Dendritic cell treated with granulocyte-macrophage colony-stimulating factor and Interleukin-4, amounts not matched to agents 40 ng/mL and 50 ng/mL, for 4 days (primary cell): Measurements from ENCODE around the gene PPARG.

Experiments used
- H3K27ac Mint-ChIP-seq: one replicate; pipeline ENCODE4 v1.8.0; 2022; ENCODE audit warnings: mild to moderate bottlenecking, mixed read lengths
- H3K27me3 Mint-ChIP-seq: one replicate; pipeline ENCODE4 v1.8.0; 2022; ENCODE audit warnings: mild to moderate bottlenecking, mixed read lengths
- H3K36me3 Mint-ChIP-seq: one replicate; pipeline ENCODE4 v1.8.0; 2022; ENCODE audit warnings: low read depth, mixed read lengths
- H3K4me1 Mint-ChIP-seq: one replicate; pipeline ENCODE4 v1.8.0; 2022; ENCODE audit warnings: low read depth, mixed read lengths
- H3K4me3 Mint-ChIP-seq: one replicate; pipeline ENCODE4 v1.8.0; 2022; ENCODE audit warnings: mild to moderate bottlenecking, moderate library complexity, mixed read lengths
- H3K9me3 Mint-ChIP-seq: one replicate; pipeline ENCODE4 v1.8.0; 2022; ENCODE audit warnings: mixed read lengths
- intact Hi-C: fragments of 100-400 bp; cut with micrococcal nuclease; formaldehyde crosslinking; loops from one replicate; pipeline ENCODE4 v1.15.0; 2022

The PPARG gene

DNA sequence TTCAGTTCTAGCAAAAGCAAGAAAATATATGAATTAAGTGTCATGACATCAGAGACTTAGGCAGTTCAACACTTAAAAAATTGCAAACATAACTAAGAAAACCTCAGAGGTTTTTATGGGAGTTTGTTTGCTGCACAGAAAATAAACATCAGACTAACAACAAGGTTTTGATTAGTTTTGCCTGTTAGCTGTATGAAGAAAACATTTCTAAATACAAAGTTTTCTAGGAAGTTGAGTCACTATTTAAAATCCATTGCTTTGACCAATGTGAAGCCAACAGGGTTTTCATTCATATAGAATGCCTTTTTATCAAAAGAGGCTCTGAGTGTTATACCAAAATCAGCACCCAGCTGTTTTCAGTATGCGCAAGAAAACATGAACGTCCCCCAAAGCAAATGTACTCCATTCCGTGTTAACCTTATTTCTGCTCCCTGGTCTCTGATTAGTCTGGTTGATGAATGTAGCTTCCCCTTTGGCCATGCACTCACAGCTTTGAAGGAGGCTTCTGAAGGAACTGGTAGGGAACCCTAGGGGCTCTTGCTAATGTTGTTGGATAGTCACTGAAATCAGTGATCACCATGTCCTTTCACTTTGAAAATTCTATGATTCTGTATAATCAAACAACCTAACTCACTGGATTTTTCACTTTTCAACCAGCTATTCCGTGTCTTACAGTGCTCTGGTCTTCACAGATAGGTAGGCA, 105.8 kb downstream of the PPARG start:
- intact Hi-C loops: no loop called here
- Mint-ChIP-seq H3K36me3 (peaks cover 16% of the 10 kb centered on the region), H3K9me3 (no peaks in the 10 kb centered on the region), H3K4me1 (peaks cover 33% of the 10 kb centered on the region), H3K27ac (no peak overlapping the region), H3K4me3 (no peak overlapping the region), H3K27me3 (no peaks in the 10 kb centered on the region)

GRCh38 chr3:12395349-12396012, 106.6 kb downstream of the PPARG start:
- intact Hi-C loops: no loop called here
- Mint-ChIP-seq H3K4me3 (no peak overlapping the region), H3K27ac (no peak overlapping the region), H3K36me3 (peaks cover 15% of the 10 kb centered on the region), H3K27me3 (no peaks in the 10 kb centered on the region), H3K4me1 (peaks cover 36% of the 10 kb centered on the region), H3K9me3 (no peaks in the 10 kb centered on the region)

- H3K27ac Mint-ChIP-seq: no peak overlapping the region
- H3K36me3 Mint-ChIP-seq: peaks cover 8% of the 10 kb centered on the region
- H3K4me1 Mint-ChIP-seq: peaks cover 45% of the 10 kb centered on the region
- H3K4me3 Mint-ChIP-seq: no peak overlapping the region
- H3K9me3 Mint-ChIP-seq: no peaks in the 10 kb centered on the region
- no peaks in the 10 kb centered on the region for H3K27me3 Mint-ChIP-seq
- intact Hi-C loops: no loop called here
Observed at GRCh38 chr3:12396471-12396870, 107.6 kb downstream of the PPARG start.

DNA sequence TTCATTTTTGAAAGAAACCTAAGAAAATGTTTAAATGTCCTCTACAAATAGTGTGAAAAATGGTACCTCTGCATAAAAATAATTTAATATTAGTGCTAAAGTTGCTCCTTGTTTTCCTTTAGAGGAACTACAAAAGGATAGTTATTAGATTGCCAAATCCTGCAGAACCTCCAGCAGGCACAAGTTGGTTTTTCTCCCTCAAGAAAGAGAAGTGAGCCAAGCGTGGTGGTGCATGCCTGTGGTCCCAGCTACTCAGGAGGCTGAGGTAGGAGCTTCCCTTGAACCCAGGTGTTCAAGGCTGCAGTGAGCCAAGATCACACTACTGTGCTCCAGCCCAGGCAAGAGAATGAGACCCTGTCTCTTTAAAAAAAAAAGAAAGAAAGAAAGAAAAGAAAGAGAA, 110.4 kb downstream of the PPARG start:
- Mint-ChIP-seq H3K9me3 (no peaks in the 10 kb centered on the region), H3K4me3 (no peak overlapping the region), H3K27me3 (no peaks in the 10 kb centered on the region), H3K4me1 (peaks cover 40% of the 10 kb centered on the region), H3K27ac (peak overlapping the region; percentile 58), H3K36me3 (peaks cover 6% of the 10 kb centered on the region)
- intact Hi-C loops: no loop called here

- no peak overlapping the region for H3K27ac Mint-ChIP-seq
- intact Hi-C loops: no loop called here
- peaks cover 6% of the 10 kb centered on the region for H3K36me3 Mint-ChIP-seq
- H3K4me1 Mint-ChIP-seq: peaks cover 46% of the 10 kb centered on the region
- no peaks in the 10 kb centered on the region for H3K9me3 Mint-ChIP-seq
- H3K4me3 Mint-ChIP-seq: no peak overlapping the region
- no peaks in the 10 kb centered on the region for H3K27me3 Mint-ChIP-seq
Observed at GRCh38 chr3:12400616-12401194, 111.8 kb downstream of the PPARG start.

- peaks cover 50% of the 10 kb centered on the region for H3K4me1 Mint-ChIP-seq
- no peaks in the 10 kb centered on the region for H3K27me3 Mint-ChIP-seq
- H3K36me3 Mint-ChIP-seq: peaks cover 6% of the 10 kb centered on the region
- H3K27ac Mint-ChIP-seq: no peak overlapping the region
- H3K4me3 Mint-ChIP-seq: no peak overlapping the region
- H3K9me3 Mint-ChIP-seq: no peaks in the 10 kb centered on the region
- intact Hi-C loops: no loop called here
Observed at GRCh38 chr3:12401208-12401607, 112.3 kb downstream of the PPARG start.

DNA sequence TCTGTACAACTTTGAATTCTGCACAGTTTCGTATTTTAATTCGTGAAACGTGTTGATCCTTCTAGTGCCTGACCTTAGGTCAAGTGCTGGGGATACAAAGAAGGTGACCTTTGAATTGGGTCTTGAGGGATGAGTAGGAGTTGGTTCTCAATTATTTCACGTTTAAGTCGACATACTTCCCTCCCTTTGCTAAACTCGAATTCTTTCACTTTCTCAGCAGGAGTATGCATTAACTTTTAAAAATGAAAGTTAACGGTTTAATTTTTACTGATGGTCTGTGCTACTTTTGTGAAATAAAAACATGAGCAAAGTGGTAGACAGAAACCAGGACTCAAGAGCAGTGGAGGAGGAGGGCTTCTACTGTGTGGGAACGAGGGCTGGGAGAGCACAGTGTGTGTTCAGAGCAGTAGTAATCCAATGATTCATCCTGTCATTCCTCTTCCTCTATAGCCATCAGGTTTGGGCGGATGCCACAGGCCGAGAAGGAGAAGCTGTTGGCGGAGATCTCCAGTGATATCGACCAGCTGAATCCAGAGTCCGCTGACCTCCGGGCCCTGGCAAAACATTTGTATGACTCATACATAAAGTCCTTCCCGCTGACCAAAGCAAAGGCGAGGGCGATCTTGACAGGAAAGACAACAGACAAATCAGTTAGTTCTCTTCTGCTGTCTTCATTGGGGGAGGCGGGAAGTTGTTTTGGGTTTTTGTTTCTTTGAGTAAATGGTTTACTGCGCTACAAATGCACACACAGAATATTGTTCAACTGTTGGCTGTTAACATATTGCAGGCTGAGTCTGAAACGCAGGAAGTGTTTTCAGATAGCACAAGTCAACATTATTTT, 116.8 kb downstream of the PPARG start:
- H3K9me3 Mint-ChIP-seq: no peaks in the 10 kb centered on the region
- H3K36me3 Mint-ChIP-seq: peaks cover 26% of the 10 kb centered on the region
- H3K4me3 Mint-ChIP-seq: peak overlapping the region; percentile 20
- H3K4me1 Mint-ChIP-seq: peaks cover 22% of the 10 kb centered on the region
- H3K27ac Mint-ChIP-seq: peak overlapping the region; percentile 60
- intact Hi-C loops: no loop called here
- H3K27me3 Mint-ChIP-seq: no peaks in the 10 kb centered on the region

DNA sequence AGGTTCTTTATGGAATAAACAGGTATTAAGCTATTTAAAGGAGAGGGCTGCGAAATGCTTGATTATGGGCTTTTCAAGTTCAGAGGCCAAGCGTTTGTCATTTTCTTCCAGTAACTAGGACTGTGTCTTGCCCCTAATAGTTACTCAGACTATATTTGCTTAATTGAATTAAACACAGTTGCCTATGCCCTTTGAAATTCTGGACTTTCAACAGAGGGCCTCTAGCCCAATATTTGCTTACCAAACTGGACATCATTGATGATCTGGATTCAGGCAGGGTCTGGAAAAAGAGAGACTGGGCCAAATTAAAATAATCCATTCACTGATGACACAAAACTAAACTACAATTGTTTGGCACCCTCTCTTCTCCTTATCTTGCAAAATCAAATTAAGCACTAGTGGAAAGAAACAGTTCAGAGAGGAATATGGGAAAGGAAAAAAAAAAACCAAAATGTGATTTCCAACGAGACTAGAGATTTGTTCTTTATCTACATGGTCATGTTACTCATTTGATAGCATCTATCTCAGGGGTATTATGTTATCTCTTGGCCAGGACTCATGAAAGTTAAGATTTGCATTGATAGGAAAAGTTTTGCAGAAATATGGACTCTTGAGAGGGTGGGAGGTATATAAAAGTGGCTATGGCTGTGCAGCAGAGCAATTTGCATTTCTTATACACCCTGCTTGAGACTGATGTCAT, 120.3 kb downstream of the PPARG start:
- intact Hi-C loops: no loop called here
- Mint-ChIP-seq H3K9me3 (no peaks in the 10 kb centered on the region), H3K27me3 (no peaks in the 10 kb centered on the region)

DNA sequence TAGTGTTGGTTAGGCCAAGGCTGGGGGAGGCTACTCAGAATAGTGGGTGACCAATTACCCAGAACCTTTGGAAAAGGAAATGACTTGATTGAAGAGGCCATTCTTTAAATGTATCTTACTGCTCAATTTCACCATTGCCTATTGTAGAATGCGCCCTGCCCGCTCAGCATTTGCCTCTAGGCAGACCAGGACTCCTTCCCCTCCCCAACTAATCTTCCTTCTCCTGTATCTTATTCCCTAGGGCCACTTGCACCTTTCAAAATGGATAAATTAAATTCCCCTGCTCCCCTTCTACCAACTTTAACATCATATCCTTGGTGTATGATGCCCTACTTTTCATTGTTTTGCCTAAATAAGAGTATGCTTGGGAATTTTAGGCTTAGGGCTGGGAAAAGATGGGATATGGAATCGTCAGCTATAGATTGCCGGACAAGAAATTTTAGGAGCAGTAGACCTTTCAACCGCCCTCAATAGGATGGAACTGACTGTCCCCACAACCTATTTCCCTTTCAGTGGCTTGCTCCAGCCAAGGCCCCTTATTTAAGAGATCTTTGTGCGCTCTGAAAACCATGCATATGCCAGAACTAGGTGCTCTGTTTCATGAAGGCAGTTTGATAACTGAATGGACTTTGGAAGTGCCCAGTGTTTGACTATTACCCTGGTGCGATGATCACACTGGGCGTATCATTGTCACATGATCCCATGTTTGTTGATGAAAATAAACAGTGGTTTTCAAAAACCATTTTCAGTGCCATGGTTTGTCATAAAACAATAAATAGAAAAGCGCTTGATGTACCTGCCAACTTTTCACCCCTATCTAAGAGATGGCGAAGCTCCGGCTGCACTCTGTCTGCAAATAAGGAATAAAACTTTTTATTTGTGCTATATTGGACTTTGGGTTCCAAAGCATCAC, 121.1 kb downstream of the PPARG start:
- Mint-ChIP-seq H3K36me3 (peaks cover 26% of the 10 kb centered on the region), H3K27ac (no peak overlapping the region), H3K9me3 (no peaks in the 10 kb centered on the region), H3K4me1 (peaks cover 29% of the 10 kb centered on the region), H3K4me3 (no peak overlapping the region), H3K27me3 (no peaks in the 10 kb centered on the region)
- intact Hi-C loops: no loop called here

More for the DNA sequence above, 120.3 kb downstream of the PPARG start:
- H3K4me1 Mint-ChIP-seq: peaks cover 31% of the 10 kb centered on the region
- peaks cover 26% of the 10 kb centered on the region for H3K36me3 Mint-ChIP-seq
- no peak overlapping the region for H3K27ac Mint-ChIP-seq
- no peak overlapping the region for H3K4me3 Mint-ChIP-seq

DNA sequence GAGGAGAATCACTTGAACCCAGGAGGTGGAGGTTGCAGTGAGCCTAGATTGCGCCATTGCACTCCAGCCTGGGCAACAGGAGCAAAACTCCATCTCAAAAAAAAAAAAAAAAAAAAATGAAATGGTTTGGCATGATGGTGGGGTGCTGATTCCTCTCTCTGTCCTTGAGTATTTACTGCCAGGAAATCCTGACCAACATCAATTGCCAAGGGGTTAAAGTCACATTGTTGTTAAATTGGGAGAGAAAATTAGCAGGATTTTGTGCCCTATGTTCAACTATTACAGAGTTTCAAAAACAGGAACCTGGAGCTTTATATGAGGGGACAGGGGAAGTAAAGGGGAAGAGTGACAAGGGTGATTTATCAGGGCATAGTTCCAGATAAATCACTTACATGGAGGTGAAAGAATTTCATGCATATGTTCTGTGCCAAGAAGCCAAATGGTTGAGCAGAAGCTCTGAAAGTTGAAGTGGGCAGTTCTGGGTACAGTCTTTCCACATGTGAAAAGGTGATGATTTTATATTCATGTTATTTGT, 124.9 kb downstream of the PPARG start:
- intact Hi-C loops: no loop called here
- Mint-ChIP-seq H3K27me3 (no peaks in the 10 kb centered on the region), H3K4me1 (peaks cover 26% of the 10 kb centered on the region), H3K27ac (no peak overlapping the region), H3K9me3 (no peaks in the 10 kb centered on the region), H3K4me3 (no peak overlapping the region), H3K36me3 (peaks cover 21% of the 10 kb centered on the region)

GRCh38 chr3:12415014-12415680, 126.3 kb downstream of the PPARG start:
- Mint-ChIP-seq H3K36me3 (peaks cover 12% of the 10 kb centered on the region), H3K27me3 (no peaks in the 10 kb centered on the region), H3K4me3 (no peak overlapping the region), H3K9me3 (no peaks in the 10 kb centered on the region), H3K4me1 (peaks cover 26% of the 10 kb centered on the region), H3K27ac (no peak overlapping the region)
- intact Hi-C loops: no loop called here

DNA sequence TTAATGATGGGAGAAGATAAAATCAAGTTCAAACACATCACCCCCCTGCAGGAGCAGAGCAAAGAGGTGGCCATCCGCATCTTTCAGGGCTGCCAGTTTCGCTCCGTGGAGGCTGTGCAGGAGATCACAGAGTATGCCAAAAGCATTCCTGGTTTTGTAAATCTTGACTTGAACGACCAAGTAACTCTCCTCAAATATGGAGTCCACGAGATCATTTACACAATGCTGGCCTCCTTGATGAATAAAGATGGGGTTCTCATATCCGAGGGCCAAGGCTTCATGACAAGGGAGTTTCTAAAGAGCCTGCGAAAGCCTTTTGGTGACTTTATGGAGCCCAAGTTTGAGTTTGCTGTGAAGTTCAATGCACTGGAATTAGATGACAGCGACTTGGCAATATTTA, 127.9 kb downstream of the PPARG start:
- H3K36me3 Mint-ChIP-seq: peaks cover 28% of the 10 kb centered on the region
- no peaks in the 10 kb centered on the region for H3K9me3 Mint-ChIP-seq
- H3K4me1 Mint-ChIP-seq: peaks cover 26% of the 10 kb centered on the region
- H3K4me3 Mint-ChIP-seq: no peak overlapping the region
- no peak overlapping the region for H3K27ac Mint-ChIP-seq
- intact Hi-C loops: no loop called here
- no peaks in the 10 kb centered on the region for H3K27me3 Mint-ChIP-seq
